CD4-positive, CD25-positive, alpha-beta regulatory T cell (primary cell): ENCODE data around the gene TSSK2. TPM values are rescaled to one million over a fixed set of nuclear protein-coding genes. Genes with fewer than 3 reads are reported as not detected.

ENCODE experiments used
- ATAC-seq, 2 donors: fragments of 150-1000 bp; cut with Tn5 transposase; one replicate each; pipeline ENCODE4 v1.10.0; 2021; ENCODE audit warnings: low read depth in 2 of 2, moderate number of reproducible peaks in 2 of 2, moderate library complexity in 1 of 2
- DNase-seq, 3 donors: peaks; one replicate each; pipeline versions ENCODE4 v3.0.0 to v3.0.0-alpha.2; 2012 to 2022; ENCODE audit warnings: mixed read lengths in 1 of 3
- H3K27ac ChIP-seq: one replicate; pipeline ENCODE4 v1.7.0; 2013; ENCODE audit warnings: mild to moderate bottlenecking, low read length; ENCODE audit not compliant: insufficient read depth, poor library complexity, severe bottlenecking
- H3K27me3 ChIP-seq: one replicate; pipeline ENCODE4 v1.7.0; 2013; ENCODE audit warnings: low read length; ENCODE audit not compliant: control insufficient read depth, insufficient read depth
- H3K36me3 ChIP-seq: one replicate; pipeline ENCODE4 v1.7.0; 2013; ENCODE audit warnings: mild to moderate bottlenecking, low read length, moderate library complexity; ENCODE audit not compliant: control insufficient read depth, insufficient read depth
- H3K4me1 ChIP-seq: 2 replicates; pipeline ENCODE4 v1.7.0; 2013; ENCODE audit warnings: mild to moderate bottlenecking, low read length; ENCODE audit not compliant: insufficient read depth, control insufficient read depth, poor library complexity, severe bottlenecking
- H3K4me3 ChIP-seq: one replicate; pipeline ENCODE4 v1.7.0; 2013; ENCODE audit warnings: low read depth, mild to moderate bottlenecking, low read length, moderate library complexity
- H3K9me3 ChIP-seq, 2 experiments: 1 replicate in 1 of 2; 2 replicates in 1 of 2; pipeline ENCODE4 v1.7.0; 2013; ENCODE audit warnings: low read length in 2 of 2, mild to moderate bottlenecking in 1 of 2, moderate library complexity in 1 of 2; ENCODE audit not compliant: control insufficient read depth in 2 of 2
- H3K27ac Mint-ChIP-seq, 3 donors: one replicate each; pipeline ENCODE4 v1.8.0; 2020 to 2022; ENCODE audit warnings: mild to moderate bottlenecking in 3 of 3, mixed read lengths in 3 of 3, moderate library complexity in 2 of 3
- H3K27me3 Mint-ChIP-seq: one replicate; pipeline ENCODE4 v1.8.0; 2022; ENCODE audit warnings: mild to moderate bottlenecking, mixed read lengths
- H3K36me3 Mint-ChIP-seq: one replicate; pipeline ENCODE4 v1.8.0; 2020; ENCODE audit warnings: mixed read lengths
- H3K4me1 Mint-ChIP-seq, 4 donors: one replicate each; pipeline ENCODE4 v1.8.0; 2020 to 2022; ENCODE audit warnings: mixed read lengths in 4 of 4, mild to moderate bottlenecking in 1 of 4
- H3K4me3 Mint-ChIP-seq, 4 donors: one replicate each; pipeline ENCODE4 v1.8.0; 2020 to 2022; ENCODE audit warnings: mild to moderate bottlenecking in 4 of 4, mixed read lengths in 4 of 4, moderate library complexity in 3 of 4
- H3K9me3 Mint-ChIP-seq, 7 donors: one replicate each; pipeline ENCODE4 v1.8.0; 2020 to 2022; ENCODE audit warnings: mixed read lengths in 7 of 7, mild to moderate bottlenecking in 3 of 7, moderate library complexity in 2 of 7
- polyA plus RNA-seq, 4 donors: library from polyadenylated mRNA; unstranded; fragments of 300-500 nt; fragmentation: Illumina TruSeq; gene quantifications; one replicate each; pipeline ENCODE4 v1.2.3, GENCODE V29; 2021
- total RNA-seq: library from RNA; stranded (reverse); gene quantifications from one replicate; pipeline ENCODE4 v1.2.3, GENCODE V29; 2022

The TSSK2 gene
- total and polyA plus RNA-seq, 5 donors from 2014 or later, result not detected

DNA sequence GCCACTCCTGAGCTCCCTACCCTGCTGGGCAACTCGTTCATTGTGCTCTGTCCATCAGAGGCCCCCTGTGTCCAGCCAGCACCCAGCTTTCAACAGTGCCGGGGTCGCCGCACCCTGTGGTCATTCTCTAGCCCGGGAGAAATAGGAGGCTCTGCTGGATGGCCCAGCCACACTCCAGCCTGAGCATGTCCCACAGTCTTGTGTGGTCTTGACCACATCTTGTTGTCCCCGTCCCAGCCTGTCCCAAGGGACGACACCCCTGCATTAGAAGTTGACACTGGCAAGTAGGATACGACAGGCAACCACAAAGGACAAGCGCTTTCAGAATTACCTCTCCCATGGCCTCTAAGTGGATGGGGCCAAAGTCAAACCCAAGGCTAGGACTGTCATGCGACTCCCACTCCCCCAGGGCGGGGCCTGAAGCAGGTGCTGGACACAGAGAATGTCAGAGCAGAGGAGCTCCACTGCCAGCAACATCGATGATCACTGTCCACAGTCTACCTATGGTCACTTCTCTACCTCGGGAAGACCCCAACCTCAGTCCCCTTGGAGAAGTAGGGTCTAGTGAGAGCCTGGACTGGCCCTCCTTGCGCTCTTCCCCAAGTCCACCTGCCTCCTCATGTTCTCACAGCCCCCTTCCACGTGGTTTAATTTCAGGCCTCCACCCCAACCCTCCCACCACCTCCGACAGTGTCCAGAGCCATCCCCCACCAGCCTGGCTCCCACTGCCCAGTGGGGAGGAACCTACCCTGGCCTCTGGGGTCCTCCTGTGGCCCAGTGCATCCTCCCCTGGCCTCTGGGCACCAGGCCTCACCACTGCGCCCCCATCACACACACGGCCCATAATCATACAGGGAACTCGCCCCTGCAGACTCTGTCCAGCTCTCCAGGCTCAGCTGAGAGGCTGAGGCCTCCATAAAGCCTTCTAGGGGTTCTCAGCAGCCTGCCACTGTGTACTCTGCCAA lies 4.5 kb upstream of the TSSK2 start:
- Histone ChIP-seq H3K4me1 (peaks cover 8% of the 10 kb centered on the region), H3K27me3 (no peaks in the 10 kb centered on the region), H3K36me3 (peaks cover 3% of the 10 kb centered on the region), H3K9me3 (no peaks in the 10 kb centered on the region), H3K4me3 (no peak overlapping the region), H3K27ac (no peak overlapping the region)
- no peak for ATAC-seq
- no peak for DNase-seq
- Mint-ChIP-seq H3K4me1 (peaks cover 0 to 14% (median 6%) of the 10 kb centered on the region in 4 donors), H3K36me3 (peaks cover 4% of the 10 kb centered on the region), H3K4me3 (peak overlapping the region in 1 of 4 donors; percentile 79), H3K9me3 (no peaks in the 10 kb centered on the region), H3K27ac (peak overlapping the region in 1 of 3 donors; percentile 11), H3K27me3 (peaks cover 8% of the 10 kb centered on the region)

DNA sequence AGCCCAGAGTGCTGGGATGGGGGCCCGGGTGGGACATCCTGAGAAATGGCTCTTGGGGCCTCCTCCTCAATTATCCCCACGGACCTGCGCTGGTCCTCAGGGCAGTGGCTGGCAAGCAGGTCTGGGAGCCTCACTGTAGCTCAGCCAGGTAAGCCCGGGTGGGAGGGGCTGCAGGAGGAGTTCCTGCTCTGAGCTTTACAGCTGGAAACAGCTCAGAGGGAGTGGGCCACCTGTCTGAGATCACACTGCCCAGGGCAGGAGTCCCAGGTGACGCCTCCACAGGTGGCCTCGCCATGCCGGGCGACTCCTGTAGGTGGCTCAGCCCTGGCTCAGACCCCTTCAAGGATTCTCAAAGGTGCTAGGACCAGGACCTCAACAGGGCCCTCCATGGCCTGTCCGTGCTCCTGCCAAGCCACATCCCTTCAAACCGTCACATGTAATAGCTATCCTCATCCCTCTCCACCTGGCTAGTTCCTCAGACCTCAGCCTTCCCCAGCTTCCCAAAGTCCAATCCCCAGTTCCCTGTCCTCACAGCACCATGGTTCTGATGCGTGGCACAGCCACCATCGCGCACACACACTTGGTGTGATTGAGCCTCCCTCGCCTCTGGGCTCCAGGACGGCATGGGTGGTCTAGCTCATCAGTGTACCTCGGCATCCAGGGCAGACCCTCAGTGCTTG lies 3.6 kb upstream of the TSSK2 start:
- Mint-ChIP-seq H3K4me3 (peak overlapping the region in 1 of 4 donors; percentile 79), H3K4me1 (peaks cover 0 to 11% (median 5%) of the 10 kb centered on the region in 4 donors), H3K9me3 (no peaks in the 10 kb centered on the region), H3K27me3 (peaks cover 7% of the 10 kb centered on the region), H3K27ac (peak overlapping the region in 2 of 3 donors; percentile 11 to 85), H3K36me3 (peaks cover 4% of the 10 kb centered on the region)
- no peak overlapping the region for H3K27ac ChIP-seq
- DNase-seq (no peak), ATAC-seq (no peak)
- no peaks in the 10 kb centered on the region for H3K27me3 ChIP-seq
- H3K9me3 ChIP-seq, result no peaks in the 10 kb centered on the region
- peaks cover 7% of the 10 kb centered on the region for H3K4me1 ChIP-seq
- H3K4me3 ChIP-seq, result no peak overlapping the region
- peaks cover 8% of the 10 kb centered on the region for H3K36me3 ChIP-seq

DNA sequence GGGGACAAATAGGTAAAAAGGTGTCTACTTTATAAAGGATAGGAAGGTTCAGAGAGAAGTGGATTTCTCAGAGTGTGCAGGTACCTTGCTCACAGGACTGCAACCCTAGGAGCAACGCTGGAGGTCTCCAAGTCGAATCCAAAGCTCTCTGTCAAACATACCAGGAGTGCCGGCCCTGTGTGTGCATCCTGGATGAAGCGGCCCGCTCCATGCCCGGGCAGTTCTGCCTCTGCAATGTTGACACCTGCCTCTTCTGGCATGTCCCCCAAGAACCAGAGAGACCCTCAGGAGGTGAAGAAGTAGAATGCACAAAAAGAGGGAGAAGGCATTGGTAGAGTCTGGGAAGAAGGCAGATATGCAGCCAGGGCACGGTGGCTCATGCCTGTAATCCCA lies 3.1 kb upstream of the TSSK2 start:
- H3K36me3 ChIP-seq, result peaks cover 9% of the 10 kb centered on the region
- peaks cover 2% of the 10 kb centered on the region for H3K4me1 ChIP-seq
- ATAC-seq, result no peak
- H3K4me3 ChIP-seq, result no peak overlapping the region
- peaks cover 1% of the 10 kb centered on the region for H3K27me3 Mint-ChIP-seq
- no peaks in the 10 kb centered on the region for H3K9me3 ChIP-seq
- peak overlapping the region in 2 of 3 donors; percentile 11 to 85 for H3K27ac Mint-ChIP-seq
- no peaks in the 10 kb centered on the region for H3K9me3 Mint-ChIP-seq
- no peak for DNase-seq
- H3K4me1 Mint-ChIP-seq, result peaks cover 0 to 6% (median 3%) of the 10 kb centered on the region in 4 donors
- peaks cover 4% of the 10 kb centered on the region for H3K36me3 Mint-ChIP-seq
- H3K4me3 Mint-ChIP-seq, result peak overlapping the region in 1 of 4 donors; percentile 79
- no peaks in the 10 kb centered on the region for H3K27me3 ChIP-seq
- no peak overlapping the region for H3K27ac ChIP-seq

GRCh38 chr22:19128946-19129727 lies 2.0 kb upstream of the TSSK2 start:
- H3K9me3 ChIP-seq, result no peaks in the 10 kb centered on the region

DNA sequence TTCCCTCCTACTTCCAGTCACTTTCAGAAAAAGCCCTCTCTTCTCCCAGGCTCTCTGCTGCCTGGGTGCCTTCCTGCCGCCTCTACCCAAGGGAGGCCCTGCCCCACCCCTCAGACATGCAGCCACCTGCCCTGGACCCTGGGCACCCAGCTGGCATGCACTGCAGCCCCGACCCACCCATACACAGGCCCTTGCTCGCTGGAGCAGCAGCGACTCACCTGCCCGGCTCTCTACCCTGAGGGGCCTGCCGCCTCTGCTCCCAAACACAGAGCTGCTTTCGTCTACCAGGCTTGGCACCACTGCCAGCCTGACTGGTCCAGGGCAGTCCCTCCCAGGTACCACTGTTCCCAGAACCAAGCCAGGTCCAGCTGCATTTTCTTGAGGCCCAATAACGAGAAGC lies 1.2 kb upstream of the TSSK2 start:
- H3K27ac Mint-ChIP-seq, result peak overlapping the region in 1 of 3 donors; percentile 32
- Histone ChIP-seq H3K4me3 (no peak overlapping the region), H3K27ac (no peak overlapping the region), H3K36me3 (peaks cover 26% of the 10 kb centered on the region), H3K9me3 (no peaks in the 10 kb centered on the region), H3K4me1 (no peaks in the 10 kb centered on the region), H3K27me3 (no peaks in the 10 kb centered on the region)
- H3K27me3 Mint-ChIP-seq, result no peaks in the 10 kb centered on the region
- no peak overlapping the region for H3K4me3 Mint-ChIP-seq
- DNase-seq, result no peak
- H3K4me1 Mint-ChIP-seq, result no peaks in the 10 kb centered on the region
- H3K36me3 Mint-ChIP-seq, result peaks cover 4% of the 10 kb centered on the region
- H3K9me3 Mint-ChIP-seq, result no peaks in the 10 kb centered on the region
- no peak for ATAC-seq

More at GRCh38 chr22:19128946-19129727, 2.0 kb upstream of the TSSK2 start:
- Mint-ChIP-seq H3K27ac (no peak overlapping the region), H3K4me3 (peak overlapping the region in 1 of 4 donors; percentile 63), H3K27me3 (no peaks in the 10 kb centered on the region), H3K36me3 (peaks cover 4% of the 10 kb centered on the region), H3K9me3 (no peaks in the 10 kb centered on the region), H3K4me1 (no peaks in the 10 kb centered on the region)
- peaks cover 19% of the 10 kb centered on the region for H3K36me3 ChIP-seq
- DNase-seq (no peak), ATAC-seq (no peak)
- H3K4me1 ChIP-seq, result no peaks in the 10 kb centered on the region
- H3K27ac ChIP-seq, result no peak overlapping the region
- H3K27me3 ChIP-seq, result no peaks in the 10 kb centered on the region
- no peak overlapping the region for H3K4me3 ChIP-seq

DNA sequence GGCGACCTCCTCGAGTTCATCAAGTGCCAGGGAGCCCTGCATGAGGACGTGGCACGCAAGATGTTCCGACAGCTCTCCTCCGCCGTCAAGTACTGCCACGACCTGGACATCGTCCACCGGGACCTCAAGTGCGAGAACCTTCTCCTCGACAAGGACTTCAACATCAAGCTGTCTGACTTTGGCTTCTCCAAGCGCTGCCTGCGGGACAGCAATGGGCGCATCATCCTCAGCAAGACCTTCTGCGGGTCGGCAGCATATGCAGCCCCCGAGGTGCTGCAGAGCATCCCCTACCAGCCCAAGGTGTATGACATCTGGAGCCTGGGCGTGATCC lies 542 bp downstream of the TSSK2 start:
- DNase-seq (no peak), ATAC-seq (no peak)
- no peak overlapping the region for H3K4me3 Mint-ChIP-seq
- no peaks in the 10 kb centered on the region for H3K4me1 Mint-ChIP-seq
- H3K27me3 Mint-ChIP-seq, result no peaks in the 10 kb centered on the region
- H3K27ac Mint-ChIP-seq, result no peak overlapping the region
- Histone ChIP-seq H3K4me1 (no peaks in the 10 kb centered on the region), H3K36me3 (peaks cover 40% of the 10 kb centered on the region), H3K4me3 (no peak overlapping the region), H3K27me3 (no peaks in the 10 kb centered on the region), H3K27ac (no peak overlapping the region), H3K9me3 (no peaks in the 10 kb centered on the region)
- H3K9me3 Mint-ChIP-seq, result no peaks in the 10 kb centered on the region
- H3K36me3 Mint-ChIP-seq, result peaks cover 17% of the 10 kb centered on the region

DNA sequence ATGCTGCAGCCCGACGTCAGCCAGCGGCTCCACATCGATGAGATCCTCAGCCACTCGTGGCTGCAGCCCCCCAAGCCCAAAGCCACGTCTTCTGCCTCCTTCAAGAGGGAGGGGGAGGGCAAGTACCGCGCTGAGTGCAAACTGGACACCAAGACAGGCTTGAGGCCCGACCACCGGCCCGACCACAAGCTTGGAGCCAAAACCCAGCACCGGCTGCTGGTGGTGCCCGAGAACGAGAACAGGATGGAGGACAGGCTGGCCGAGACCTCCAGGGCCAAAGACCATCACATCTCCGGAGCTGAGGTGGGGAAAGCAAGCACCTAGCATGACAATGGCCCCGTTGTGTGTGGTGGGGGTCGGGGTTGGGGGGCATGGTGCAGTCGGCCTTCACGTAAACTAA lies 1.0 kb downstream of the TSSK2 start:
- no peak for ATAC-seq
- Histone ChIP-seq H3K4me3 (no peak overlapping the region), H3K27me3 (no peaks in the 10 kb centered on the region), H3K36me3 (peaks cover 45% of the 10 kb centered on the region), H3K27ac (no peak overlapping the region), H3K9me3 (no peaks in the 10 kb centered on the region), H3K4me1 (no peaks in the 10 kb centered on the region)
- H3K4me3 Mint-ChIP-seq, result no peak overlapping the region
- no peak overlapping the region for H3K27ac Mint-ChIP-seq
- H3K9me3 Mint-ChIP-seq, result no peaks in the 10 kb centered on the region
- H3K4me1 Mint-ChIP-seq, result no peaks in the 10 kb centered on the region
- peaks cover 21% of the 10 kb centered on the region for H3K36me3 Mint-ChIP-seq
- DNase-seq, result no peak
- H3K27me3 Mint-ChIP-seq, result no peaks in the 10 kb centered on the region
